Frontal cortex (tissue), 4 donors: Measurements from ENCODE around the gene POLR3K. TPM values are rescaled to one million over a fixed set of nuclear protein-coding genes. Genes with fewer than 3 reads are reported as not detected.

Experiments
- DNase-seq, 2 donors: peaks; one replicate each; pipeline ENCODE4 v3.0.0; 2012; ENCODE audit warnings: low spot score in 2 of 2
- FAIRE-seq: peaks from 2 replicates; lab custom pipeline; 2012; peaks lifted over from hg19 to GRCh38; lab: Jason Lieb, UNC
- total RNA-seq: library from RNA; depleted of rRNA; stranded (reverse); fragments of >200 nt; gene quantifications from one replicate; pipeline ENCODE4 v1.2.3, GENCODE V29; 2014
- donor health status: control.
- donor health status: control.
- donor health status: control.

Gene POLR3K
- total RNA-seq, 1 donor from 2014 or later: 4.9 TPM

DNA sequence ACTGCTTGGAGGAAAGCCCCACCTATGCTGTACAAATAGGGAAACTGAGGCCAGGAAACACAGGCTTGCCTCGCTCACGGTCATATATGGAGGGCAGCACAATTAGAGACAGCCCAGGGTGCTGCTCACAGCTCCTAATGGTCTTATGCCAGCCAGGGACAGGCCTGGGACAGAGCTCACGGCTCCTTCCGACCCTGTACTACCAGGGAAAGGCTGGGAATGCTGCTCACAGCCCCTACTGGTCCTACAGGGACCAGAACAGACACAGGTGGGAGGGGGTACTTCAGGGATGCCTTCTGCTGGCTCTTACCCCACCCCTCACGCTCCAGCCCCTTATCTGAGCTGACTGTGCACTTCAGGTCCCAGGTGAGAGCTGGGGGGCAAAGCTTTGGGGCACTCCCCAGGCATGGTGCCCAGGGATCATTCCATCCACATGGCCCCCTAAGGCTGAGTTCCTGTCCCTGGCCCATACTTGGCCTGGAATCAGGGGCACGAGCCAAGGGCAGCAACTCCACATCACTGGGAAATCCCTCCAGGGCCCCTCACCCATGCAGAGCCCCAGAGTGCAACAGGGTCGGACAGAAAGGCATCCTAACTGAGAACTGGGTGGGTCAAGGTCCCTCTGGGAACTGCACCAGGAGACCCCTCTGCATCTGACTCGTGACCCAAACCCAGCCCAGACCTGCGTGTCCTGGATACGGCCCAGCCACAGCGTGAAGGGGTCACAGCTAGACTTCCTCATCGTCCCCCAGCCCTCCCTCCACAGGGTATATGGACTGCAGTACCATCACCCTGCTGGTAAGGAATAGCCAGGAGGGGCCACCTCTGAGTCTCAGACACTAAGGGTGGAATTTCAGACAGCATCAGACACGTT lies 13.1 kb upstream of the POLR3K start:
- DNase-seq (no peak), FAIRE-seq (no peak)

DNA sequence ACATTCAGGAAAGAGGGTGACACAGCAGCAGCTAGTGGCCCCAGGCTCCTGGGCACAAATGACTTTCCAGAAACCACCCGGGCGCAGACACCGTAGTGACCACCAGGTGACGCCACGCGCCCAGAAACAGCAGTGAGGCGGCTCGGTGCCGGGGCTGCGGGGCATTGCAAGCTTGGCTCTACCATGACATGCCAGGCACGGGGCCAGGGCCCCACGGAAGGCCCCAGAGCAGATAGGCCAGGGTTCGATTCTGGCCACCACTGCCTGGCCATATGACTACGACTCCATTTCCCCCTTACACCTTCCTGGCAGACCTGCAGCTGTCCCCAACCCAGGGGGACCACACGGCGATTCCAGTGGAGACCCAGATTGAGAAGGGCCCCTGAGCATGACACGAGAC lies 12.3 kb upstream of the POLR3K start:
- peak; percentile 85 to 89 for DNase-seq
- no peak for FAIRE-seq

DNA sequence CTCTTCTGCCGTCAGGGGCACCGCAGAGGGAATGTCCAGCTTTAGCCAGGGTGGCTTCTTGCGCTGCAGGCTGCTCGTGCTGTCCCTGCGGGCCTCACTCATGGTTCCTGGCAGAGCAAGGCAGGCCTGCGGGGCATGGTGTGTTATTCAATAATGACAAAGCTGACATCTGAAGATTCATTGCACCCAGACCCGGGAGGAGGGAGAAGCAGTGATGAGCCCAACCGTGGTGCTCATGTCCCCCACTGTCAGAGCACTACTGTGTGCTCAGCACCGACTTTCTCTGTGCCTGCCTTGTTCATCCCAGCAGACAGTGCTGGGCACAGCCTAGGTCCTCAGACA lies 11.5 kb upstream of the POLR3K start:
- no peak for DNase-seq
- FAIRE-seq: no peak

DNA sequence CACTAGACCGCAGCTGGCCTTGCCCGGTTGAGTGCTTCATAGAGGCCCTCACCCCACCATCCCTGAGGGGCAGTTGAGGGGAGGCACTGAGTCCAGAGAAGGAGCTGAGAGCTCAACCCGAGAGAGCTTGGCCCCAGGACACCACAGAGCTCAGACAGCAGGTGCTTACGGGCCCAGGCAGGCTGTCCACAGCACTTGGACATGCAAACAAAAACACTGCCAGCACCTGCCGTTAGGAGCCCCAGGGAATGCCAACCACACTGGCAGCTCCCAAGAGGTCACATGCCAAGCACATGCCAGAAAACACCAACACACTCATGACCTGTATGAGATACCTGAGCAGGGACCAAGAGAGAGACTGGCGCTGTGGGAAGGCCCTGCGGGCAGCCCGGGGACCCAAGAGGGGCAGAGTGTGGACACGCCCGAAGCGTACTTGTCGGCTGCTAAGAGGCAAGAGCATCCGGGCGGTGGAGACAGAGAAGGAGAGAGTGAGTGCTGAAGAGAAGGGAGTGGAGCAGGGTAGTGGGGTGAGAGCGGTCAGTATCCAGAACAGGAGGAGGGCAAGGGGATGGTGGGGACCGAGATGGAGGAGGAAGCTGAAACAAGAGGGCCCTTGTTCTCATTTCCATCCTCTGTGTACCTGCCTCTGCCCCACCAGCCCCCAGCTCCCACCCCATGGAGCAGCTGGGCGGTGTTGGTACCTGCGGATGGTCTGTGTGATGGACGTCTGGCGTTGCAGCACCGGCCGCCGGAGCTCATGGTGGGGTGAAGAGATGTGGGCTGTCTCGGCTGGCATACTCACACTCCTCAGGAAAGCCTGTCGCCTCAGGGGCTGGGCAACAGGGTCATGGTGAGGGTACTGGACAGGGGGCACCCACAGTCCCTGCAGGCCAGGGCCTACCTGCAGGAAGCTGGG lies 10.8 kb upstream of the POLR3K start:
- FAIRE-seq (no peak), DNase-seq (no peak)

DNA sequence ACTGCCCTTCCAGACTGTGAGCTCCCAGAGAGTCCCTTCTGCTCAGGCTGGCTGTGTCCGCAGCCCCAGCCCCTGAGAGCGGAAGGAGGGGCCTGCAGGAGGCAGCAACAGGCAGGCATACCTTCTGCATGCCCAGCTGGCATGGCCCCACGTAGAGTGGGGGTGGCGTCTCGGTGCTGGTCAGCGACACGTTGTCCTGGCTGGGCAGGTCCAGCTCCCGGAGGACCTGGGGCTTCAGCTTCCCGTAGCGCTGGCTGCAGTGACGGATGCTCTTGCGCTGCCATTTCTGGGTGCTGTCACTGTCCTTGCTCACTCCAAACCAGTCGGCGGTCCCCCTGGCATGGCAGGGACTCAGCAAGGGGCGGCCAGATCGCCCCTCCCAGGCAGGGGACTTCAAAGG lies 10.1 kb upstream of the POLR3K start:
- DNase-seq (no peak), FAIRE-seq (no peak)

DNA sequence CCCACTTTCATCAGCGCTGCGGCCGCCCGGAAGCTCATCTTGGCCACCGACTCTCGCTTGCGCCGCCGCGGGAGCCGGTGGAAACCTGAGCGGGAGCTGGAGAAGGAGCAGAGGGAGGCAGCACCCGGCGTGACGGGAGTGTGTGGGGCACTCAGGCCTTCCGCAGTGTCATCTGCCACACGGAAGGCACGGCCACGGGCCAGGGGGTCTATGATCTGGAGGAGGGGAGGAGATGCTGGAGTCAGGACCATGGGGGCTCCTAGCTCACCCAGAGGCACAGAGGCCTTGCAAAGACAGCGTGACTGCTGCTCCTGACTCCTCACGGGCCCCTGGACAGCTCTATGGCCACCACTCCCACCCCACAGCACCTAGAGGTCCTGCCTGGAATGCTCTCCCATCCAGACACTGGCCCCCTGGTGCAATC lies 9.6 kb upstream of the POLR3K start:
- FAIRE-seq (no peak), DNase-seq (no peak)

DNA sequence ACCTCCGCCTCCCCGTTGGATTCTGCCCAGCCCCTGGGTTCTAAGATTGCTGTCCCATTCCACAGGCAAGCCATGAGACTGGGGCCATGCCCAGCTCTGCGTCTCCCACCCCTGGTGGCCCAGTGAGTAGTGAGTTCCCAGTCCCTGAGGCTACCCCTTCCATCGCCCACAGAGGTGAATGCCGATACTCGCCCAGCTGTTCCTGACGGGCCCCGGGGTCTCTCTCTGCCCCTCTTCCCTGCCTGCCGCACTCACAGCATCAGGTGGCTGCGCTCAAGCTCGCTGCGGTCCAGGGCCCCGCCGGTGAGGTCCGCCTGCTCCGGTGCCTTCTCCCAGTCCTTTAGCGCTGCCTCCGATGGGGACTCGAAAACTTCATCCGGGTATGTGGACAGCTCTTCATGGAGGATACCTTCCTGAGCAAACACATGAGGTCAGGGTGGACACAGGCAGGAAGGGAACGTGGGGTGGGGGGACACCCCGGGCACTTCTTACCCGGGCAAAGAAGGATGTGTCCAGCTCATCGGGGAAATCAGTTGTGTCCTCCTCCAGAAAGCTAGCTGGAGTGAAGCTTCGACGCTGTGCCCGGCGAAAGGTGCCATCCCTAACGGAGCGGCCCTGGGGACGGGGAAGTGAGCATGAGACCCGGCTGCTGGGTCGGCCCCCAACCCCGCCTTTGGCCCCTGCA lies 9.0 kb upstream of the POLR3K start:
- FAIRE-seq: no peak
- no peak for DNase-seq

DNA sequence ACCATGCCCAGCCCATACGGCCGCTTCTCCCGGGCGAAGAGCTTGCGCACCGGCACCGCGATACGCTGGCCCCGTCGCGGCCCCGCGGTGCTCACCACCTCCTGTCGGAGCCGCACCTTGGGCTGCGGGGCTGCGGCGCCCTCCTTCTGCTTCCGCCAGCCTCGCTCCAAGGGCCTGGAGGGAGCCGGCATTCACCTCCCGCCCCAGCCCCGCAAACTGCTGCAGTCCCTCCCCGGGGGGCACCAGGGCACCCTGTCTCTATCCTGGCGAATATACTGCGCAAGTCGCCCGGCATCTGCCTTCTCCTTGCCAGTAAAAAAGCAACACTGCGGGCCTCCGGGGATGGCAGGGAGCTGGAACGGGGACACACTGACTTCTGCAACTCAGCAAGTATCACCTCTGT lies 8.5 kb upstream of the POLR3K start:
- DNase-seq (no peak), FAIRE-seq (no peak)

DNA sequence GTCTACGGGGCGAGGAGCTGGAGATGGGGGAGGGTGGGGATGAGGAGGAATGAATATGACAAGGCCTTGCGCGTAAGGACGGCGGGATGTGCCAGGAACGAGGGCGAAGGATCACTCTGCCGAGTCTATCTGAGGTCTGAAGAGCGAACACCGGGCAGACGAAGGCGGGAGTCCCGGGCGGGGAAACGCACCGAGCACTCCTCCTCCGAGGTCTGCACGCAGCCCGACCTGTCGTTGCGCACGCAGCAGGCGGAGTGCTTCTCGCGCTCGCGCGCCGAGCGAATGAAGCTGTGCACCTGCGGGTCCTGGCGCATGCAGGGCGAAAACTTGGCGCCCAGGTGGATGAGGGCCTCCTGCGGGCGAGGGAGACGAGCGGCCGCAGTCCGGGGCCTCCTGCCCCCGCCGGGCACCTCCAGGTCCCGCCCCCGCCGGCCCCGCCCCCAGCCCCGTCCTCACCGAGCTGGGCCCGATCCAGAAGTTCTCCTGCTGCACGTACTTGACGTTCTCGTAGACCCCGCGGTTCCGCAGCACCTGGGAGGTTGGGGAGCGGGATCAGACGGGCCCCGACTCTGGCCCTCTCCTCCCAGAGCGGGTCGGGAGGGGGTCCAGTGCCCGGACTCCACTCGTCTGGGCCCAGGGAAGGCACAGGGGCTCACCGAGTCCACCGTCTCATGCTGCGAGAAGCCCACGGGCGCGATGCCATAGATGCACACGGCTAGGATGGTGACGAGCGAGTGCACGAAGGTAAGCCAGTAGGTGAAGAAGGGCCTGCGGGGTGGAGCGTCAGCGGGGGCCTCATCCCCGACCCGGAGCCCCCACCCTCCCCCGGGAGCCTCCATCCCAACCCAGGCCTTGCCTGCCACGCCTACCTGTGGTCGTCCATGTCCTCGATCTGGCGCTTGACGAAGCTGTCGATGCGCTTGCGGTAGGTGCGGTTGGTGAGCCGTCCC lies 7.8 kb upstream of the POLR3K start:
- FAIRE-seq: no peak
- DNase-seq: no peak

DNA sequence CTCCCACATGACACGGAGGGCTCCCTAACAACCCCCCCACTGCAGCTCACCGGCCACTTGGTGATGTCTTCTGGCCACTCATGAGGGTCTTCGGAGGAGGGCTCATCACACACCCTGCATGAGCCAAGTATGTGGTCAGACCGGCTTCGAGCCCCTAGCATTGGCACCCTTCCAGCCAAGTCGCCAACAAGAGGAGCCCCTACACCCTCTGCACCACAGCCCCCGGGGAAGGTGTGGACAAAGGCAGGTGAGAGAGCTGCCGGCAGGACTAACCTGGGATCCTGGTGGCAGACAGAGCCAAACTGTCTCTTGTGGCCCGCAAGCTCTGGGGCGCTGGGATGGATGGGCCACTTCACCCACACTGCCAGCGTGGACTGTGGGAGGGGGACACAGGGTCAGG lies 6.8 kb upstream of the POLR3K start:
- DNase-seq (no peak), FAIRE-seq (no peak)

DNA sequence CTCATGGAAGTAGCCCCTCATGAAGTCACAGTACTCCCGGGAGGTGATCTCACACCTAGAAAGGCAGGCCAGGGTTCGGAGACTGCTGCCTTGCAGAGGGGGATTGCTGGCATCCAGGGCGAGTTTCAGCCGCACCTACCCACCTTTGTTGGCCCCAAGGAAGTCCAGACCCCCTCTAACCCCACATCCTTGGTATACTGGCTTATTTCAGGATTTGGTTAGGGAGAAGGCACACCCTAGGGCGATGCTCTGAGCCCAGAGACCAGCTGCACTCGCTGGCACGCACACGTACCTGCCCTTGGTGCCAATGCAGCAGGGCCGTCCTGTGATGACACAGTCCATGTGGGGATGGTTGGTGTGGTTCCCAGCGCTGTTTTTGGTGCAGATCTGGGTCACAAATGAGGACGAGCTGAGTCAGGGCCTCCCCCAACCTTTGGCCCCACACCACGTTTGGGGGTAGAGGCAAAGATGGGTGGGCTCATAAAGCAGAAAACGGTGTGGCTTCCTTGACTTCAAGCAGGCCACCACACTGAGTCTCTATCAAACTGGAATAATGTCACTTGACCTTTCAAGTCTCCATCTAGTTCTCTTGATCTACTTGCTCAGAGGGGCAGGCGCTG lies 6.1 kb upstream of the POLR3K start:
- DNase-seq (no peak), FAIRE-seq (no peak)

DNA sequence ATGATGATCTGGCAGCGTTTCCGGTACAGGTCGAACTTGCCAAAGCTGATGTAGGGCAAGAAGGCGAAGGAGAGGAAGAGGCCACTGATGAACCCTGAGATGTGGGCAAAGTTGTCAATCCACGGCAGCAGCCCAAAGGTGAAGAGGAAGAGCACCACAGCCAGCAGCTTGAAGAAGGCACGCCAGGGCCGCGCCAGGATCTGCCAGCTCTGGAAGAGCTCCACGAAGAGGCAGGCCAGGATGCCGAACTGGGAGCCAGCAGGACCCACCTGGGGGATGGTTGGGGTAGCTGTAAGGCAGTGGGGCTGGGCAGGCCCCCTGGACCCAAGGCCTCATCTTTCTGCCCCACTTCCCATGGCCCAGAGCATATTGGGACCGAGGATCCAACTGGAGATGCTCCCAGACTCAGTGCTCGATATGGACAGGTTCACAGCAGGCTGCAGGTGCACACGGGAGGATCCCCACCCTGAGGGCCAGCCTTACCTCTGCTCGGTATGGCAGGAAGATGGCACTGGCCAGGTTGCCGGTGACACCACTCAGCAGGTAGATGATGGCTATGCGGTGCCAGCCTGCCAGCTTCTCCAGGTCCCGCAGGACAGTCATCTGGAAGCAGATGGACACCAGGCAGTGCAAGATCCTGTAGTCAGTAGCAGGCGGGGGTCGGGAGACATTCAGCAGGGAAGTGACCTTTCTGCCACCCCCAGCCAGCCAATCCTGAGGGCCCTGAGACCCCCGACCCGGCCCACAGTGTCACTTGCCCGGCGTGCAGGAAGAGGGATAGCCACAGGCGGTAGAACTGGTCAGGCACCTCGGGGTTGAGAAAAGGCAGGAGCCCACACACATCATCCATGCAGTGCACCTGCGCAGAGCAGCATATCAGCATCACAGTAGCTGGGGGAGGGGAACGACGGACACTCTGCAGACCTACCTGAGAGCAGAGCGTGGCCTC lies 5.4 kb upstream of the POLR3K start:
- no peak for FAIRE-seq

DNA sequence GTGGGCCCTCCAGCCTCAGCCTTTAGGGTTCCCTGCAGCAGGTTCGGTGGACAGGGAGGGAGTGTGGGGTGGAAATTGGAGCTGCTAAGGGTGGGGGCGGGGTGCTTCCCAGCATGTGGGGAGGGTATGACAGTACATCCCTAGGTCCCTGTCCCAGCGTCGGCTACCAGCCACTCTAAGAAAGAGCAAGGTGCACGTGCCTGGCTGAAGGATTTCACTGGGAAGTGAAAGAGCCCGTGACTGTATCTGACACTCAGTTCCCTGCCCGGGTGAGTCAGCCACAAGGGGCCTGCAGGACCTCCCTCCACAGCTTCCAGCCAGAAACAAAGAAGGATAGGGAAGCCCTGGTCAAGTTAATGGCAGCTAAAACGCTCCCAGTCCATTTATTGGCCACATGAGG lies 4.3 kb upstream of the POLR3K start:
- FAIRE-seq: no peak
- no peak for DNase-seq

More for the DNA sequence above, 5.4 kb upstream of the POLR3K start:
- no peak for DNase-seq

DNA sequence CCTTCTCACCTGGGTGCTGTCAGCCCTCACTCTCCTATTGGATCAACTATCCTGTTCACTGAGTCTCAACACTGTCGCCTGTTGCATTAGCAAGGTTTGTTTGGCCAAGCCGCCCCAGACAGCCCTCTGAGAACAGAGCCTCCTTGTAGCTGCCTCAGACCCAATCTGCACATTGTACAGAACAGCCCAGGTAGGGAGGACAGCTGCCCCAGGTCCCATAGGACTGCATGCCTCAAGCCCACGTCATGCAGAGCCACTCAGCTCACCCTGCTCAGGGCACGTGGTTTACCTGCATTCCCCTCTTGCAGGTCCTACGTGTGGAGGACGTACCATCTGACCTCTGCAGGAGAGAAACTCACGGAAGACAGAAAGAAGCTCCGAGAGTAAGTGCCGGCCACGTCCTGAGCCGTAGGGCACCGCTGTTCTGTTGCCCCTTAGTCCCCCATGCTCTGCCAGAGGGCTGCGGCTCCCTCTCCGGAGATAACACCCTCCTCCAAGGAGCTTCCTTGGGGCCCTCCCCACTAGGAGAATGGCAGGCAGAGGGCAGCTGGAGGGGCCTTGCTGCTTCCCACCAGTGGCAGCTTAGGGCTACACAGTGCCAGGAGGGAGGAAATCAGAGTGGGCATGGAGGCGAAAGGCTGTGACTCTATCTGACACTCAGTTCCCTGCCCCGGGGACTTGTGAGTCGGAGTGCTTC lies 3.0 kb upstream of the POLR3K start:
- no peak for FAIRE-seq
- DNase-seq: no peak

DNA sequence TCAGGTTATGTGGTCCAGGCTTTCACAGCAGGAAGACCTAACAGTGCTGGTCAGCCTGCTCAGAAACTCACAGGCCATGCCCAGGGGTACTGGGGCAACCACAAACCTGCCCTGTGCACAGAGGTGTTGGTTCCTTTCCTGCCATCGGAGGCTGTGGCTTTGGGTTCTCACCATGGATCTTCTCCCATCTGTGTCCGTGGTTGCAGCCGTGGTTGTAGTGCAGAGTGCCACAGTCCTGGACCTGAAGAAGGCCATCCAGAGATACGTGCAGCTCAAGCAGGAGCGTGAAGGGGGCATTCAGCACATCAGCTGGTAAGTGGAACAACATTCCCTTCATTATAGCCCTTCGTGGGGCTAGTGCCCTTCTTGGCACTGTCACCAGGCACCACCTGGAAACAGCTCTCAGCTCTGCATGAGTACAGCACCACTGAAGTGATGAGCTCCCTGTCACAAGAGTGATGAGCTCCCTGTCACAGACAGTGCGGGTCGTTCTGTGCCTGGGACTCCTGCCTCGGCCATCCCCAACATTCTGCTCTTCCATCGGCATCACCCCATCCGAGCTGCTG lies 2.2 kb upstream of the POLR3K start:
- FAIRE-seq: no peak
- DNase-seq: no peak

DNA sequence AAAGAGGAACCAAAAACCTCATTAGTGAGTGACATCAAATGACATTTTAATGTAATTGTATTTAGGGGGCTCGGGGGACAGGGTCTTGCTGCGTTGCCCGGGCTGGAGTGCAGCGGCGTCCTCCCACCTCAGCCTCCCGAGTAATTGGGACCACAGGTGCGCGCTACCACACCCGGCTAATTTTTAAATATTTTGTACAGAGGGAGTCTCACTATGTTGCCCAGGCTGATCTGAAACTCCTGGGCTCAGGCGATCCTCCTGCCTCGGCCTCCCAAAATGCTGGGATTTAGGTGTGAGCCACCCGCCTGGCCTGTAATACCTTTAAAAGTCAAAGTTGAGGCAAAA lies 801 bp upstream of the POLR3K start:
- FAIRE-seq: no peak

More for the DNA sequence above, 801 bp upstream of the POLR3K start:
- no peak for DNase-seq
